NCI-H1048 (cell line): ENCODE measurements around the gene ACOX3.

Source experiments
- DNase-seq: peaks from one replicate; lab custom pipeline; 2025; lab: John Stamatoyannopoulos, UW

Gene ACOX3

GRCh38 chr4:8404791-8405515 is 35.6 kb downstream of the ACOX3 start:
- no peak for DNase-seq

- DNase-seq = no peak
These were observed 36.5 kb downstream of the ACOX3 start for GRCh38 chr4:8403976-8404375.

- peak; percentile 18 for DNase-seq
These were observed 37.3 kb downstream of the ACOX3 start for GRCh38 chr4:8403173-8403753.

- DNase-seq = no peak
These were observed 37.9 kb downstream of the ACOX3 start for GRCh38 chr4:8402640-8403039.

GRCh38 chr4:8402181-8402597 is 38.3 kb downstream of the ACOX3 start:
- no peak for DNase-seq

- no peak for DNase-seq
These were observed 38.9 kb downstream of the ACOX3 start for GRCh38 chr4:8401665-8402064.

- DNase-seq = no peak
These were observed 39.7 kb downstream of the ACOX3 start for GRCh38 chr4:8400632-8401325.

- DNase-seq = no peak
These were observed 41.2 kb downstream of the ACOX3 start for GRCh38 chr4:8399298-8399697.

- DNase-seq = no peak
These were observed 42.2 kb downstream of the ACOX3 start for GRCh38 chr4:8398347-8398746.

GRCh38 chr4:8396762-8397406 is 43.6 kb downstream of the ACOX3 start:
- no peak for DNase-seq

GRCh38 chr4:8395504-8396296 is 44.8 kb downstream of the ACOX3 start:
- DNase-seq = no peak

GRCh38 chr4:8394806-8395205 is 45.7 kb downstream of the ACOX3 start:
- DNase-seq = no peak

- DNase-seq = no peak
These were observed 46.4 kb downstream of the ACOX3 start for GRCh38 chr4:8394061-8394519.

- no peak for DNase-seq
These were observed 46.9 kb downstream of the ACOX3 start for GRCh38 chr4:8393593-8394038.

- DNase-seq = no peak
These were observed 47.8 kb downstream of the ACOX3 start for GRCh38 chr4:8392591-8393190.

GRCh38 chr4:8391972-8392371 is 48.6 kb downstream of the ACOX3 start:
- no peak for DNase-seq

- DNase-seq = no peak
These were observed 49.5 kb downstream of the ACOX3 start for GRCh38 chr4:8391071-8391470.

GRCh38 chr4:8390577-8390976 is 49.9 kb downstream of the ACOX3 start:
- no peak for DNase-seq

- DNase-seq = no peak
These were observed 52.0 kb downstream of the ACOX3 start for GRCh38 chr4:8388528-8388870.

GRCh38 chr4:8387615-8388527 is 52.7 kb downstream of the ACOX3 start:
- no peak for DNase-seq
